Psoas muscle (tissue), 8 donors: ENCODE measurements around the gene RTKN2. TPM values are rescaled to one million over a fixed set of nuclear protein-coding genes. Genes with fewer than 3 reads are reported as not detected.

Source experiments
- ATAC-seq, 4 donors: fragments of 200-7000 bp; cut with Tn5 transposase; one replicate each; pipeline ENCODE4 v1.9.1; 2020; ENCODE audit warnings: moderate library complexity in 3 of 4, mild to moderate bottlenecking in 2 of 4
- DNase-seq, 2 donors: peaks; one replicate each; pipeline ENCODE4 v3.0.0-alpha.2; 2020
- H3K27ac ChIP-seq: fragments of 200-600 bp; one replicate; pipeline ENCODE4 v1.8.0; 2022
- H3K27me3 ChIP-seq, 3 donors: fragments of 200-600 bp in 1 of 3; one replicate each; pipeline versions ENCODE4 v1.6.1 to v1.8.0; 2013 to 2022; ENCODE audit warnings: low read length in 2 of 3, mild to moderate bottlenecking in 2 of 3, moderate library complexity in 1 of 3; ENCODE audit not compliant: insufficient read depth in 3 of 3
- H3K36me3 ChIP-seq, 2 donors: fragments of 200-600 bp in 1 of 2; one replicate each; pipeline versions ENCODE4 v1.6.1 to v1.8.0; 2013 to 2022; ENCODE audit warnings: low read depth in 1 of 2, mild to moderate bottlenecking in 1 of 2, moderate library complexity in 1 of 2; ENCODE audit not compliant: insufficient read depth in 1 of 2
- H3K4me1 ChIP-seq: fragments of 200-600 bp; one replicate; pipeline ENCODE4 v1.8.0; 2022
- H3K4me3 ChIP-seq: fragments of 200-600 bp; one replicate; pipeline ENCODE4 v1.8.0; 2022; ENCODE audit warnings: mild to moderate bottlenecking
- H3K9me3 ChIP-seq: fragments of 200-600 bp; one replicate; pipeline ENCODE4 v1.8.0; 2022
- WGBS, 3 donors: extraction: QIAGEN DNeasy Blood & Tissue Kit; methylation state at CpG; one replicate each; pipeline versions ENCODE4 v1.1.6 to v1.1.7; 2013; 5-methylcytosine and 5-hydroxymethylcytosine counted together
- intact Hi-C, 2 donors: fragments of 100-400 bp; cut with DNase I; formaldehyde crosslinking; loops; one replicate each; pipeline versions ENCODE4 v1.11.0 to v1.14.2; 2022
- polyA plus RNA-seq, 3 donors: library from polyadenylated mRNA; stranded (reverse); fragments of 200-250 nt; gene quantifications; one replicate each; pipeline ENCODE4 v1.2.3, GENCODE V29; 2013
- total RNA-seq, 4 donors: library from RNA; stranded (reverse); fragmentation: NEBNext Ultra II Directional in 2 of 4; extraction: Animal tissue kit (Norgen Biotek cat#: 25700) in 2 of 4; gene quantifications; one replicate each; pipeline versions ENCODE4 v1.2.1 to v1.2.4, GENCODE V29; 2021 to 2023
- TF ChIP-seq, protein P1 (sequence below): fragments of 200-600 bp; IDR thresholded peaks from one replicate; pipeline ENCODE4 v1.8.0; 2022; ENCODE audit warnings: antibody characterized with exemption
- donor health status: healthy with polysubstance abuse.
- donor health status: DM: no; HTN: no; CAD: no; lungs with moderate emphysema.
- donor health status: Bipolar disorder and iron deficiency.
- donor health status: healthy.
- donor health status: DM: yes; HTN: yes; CAD: no.
- donor health status: DM: no; HTN: no; CAD: no.
- donor health status: DM: no; HTN: no; CAD: no.
- donor health status: DM: yes; HTN: yes; CAD: no.

RTKN2 gene
- total and polyA plus RNA-seq, 7 donors, result 0.01 to 0.09 (median 0.03) TPM; not detected in 3

GRCh38 chr10:62233356-62234076 is 35.1 kb downstream of the RTKN2 start:
- Histone ChIP-seq H3K4me1 (no peaks in the 10 kb centered on the region), H3K36me3 (no peaks in the 10 kb centered on the region), H3K4me3 (no peak overlapping the region), H3K9me3 (no peaks in the 10 kb centered on the region), H3K27ac (no peak overlapping the region), H3K27me3 (no peaks in the 10 kb centered on the region)
- no peak for ATAC-seq
- no peak for DNase-seq
- WGBS, 3 donors, result 64 to 68% (median 66%) methylated on average over 5 of the region's 5 CpGs
- TF ChIP-seq, protein P1, sequence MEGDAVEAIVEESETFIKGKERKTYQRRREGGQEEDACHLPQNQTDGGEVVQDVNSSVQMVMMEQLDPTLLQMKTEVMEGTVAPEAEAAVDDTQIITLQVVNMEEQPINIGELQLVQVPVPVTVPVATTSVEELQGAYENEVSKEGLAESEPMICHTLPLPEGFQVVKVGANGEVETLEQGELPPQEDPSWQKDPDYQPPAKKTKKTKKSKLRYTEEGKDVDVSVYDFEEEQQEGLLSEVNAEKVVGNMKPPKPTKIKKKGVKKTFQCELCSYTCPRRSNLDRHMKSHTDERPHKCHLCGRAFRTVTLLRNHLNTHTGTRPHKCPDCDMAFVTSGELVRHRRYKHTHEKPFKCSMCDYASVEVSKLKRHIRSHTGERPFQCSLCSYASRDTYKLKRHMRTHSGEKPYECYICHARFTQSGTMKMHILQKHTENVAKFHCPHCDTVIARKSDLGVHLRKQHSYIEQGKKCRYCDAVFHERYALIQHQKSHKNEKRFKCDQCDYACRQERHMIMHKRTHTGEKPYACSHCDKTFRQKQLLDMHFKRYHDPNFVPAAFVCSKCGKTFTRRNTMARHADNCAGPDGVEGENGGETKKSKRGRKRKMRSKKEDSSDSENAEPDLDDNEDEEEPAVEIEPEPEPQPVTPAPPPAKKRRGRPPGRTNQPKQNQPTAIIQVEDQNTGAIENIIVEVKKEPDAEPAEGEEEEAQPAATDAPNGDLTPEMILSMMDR, result no peak
- intact Hi-C loops, result no loop called here

DNA sequence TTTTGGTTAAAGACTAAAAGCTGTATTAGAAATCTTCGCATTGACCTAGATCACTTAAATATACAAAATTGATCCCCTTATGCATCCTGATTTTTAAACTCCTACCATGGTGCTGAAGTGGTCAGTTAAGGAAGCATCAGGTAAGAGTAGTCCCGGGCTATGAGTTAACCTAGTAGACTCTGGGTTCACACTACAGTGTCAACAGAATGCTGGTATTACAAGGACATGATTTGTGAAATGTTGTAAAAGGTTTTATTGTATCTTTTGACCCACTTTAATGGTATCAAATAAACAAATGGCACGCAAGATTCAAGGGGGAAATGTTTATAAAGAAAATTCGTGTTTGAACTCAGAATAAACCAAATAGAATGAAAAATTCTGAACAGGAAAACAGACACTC is 36.8 kb downstream of the RTKN2 start:
- WGBS, 3 donors, result 77 to 89% (median 80%) methylated on average over 4 of the region's 4 CpGs

DNA sequence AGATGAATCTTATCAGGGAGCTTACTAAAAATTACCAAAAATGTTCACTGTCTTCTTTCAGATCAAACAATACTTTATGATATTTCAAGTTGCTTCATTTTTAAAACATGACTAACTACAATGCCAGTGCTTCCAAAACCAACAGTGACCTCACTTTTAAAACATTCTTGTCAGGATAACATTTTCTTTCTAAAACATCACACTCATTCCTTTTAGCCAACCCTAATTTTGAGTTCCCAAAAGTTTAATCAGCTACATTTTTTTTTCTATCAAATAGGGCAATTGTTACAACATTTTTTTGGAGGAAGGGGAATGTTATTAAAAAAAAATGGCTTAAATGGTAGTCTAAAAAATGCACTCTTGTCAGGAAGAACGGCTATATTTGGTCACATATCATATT is 37.3 kb downstream of the RTKN2 start:
- Histone ChIP-seq H3K27me3 (no peaks in the 10 kb centered on the region), H3K27ac (no peak overlapping the region), H3K4me1 (no peaks in the 10 kb centered on the region), H3K9me3 (no peaks in the 10 kb centered on the region), H3K4me3 (no peak overlapping the region), H3K36me3 (no peaks in the 10 kb centered on the region)
- TF ChIP-seq, protein P1, result no peak
- WGBS, 3 donors, result 24 to 44% (median 27%) methylated on average over 1 of the region's 1 CpG
- DNase-seq, result no peak
- ATAC-seq, result no peak
- intact Hi-C loops, result no loop called here

More for the DNA sequence above, 36.8 kb downstream of the RTKN2 start:
- Histone ChIP-seq H3K36me3 (no peaks in the 10 kb centered on the region), H3K27me3 (no peaks in the 10 kb centered on the region), H3K27ac (no peak overlapping the region), H3K4me1 (no peaks in the 10 kb centered on the region), H3K9me3 (no peaks in the 10 kb centered on the region), H3K4me3 (no peak overlapping the region)
- TF ChIP-seq, protein P1, result no peak
- ATAC-seq (no peak), DNase-seq (no peak)
- intact Hi-C loops, result no loop called here

- Histone ChIP-seq H3K36me3 (no peaks in the 10 kb centered on the region), H3K4me1 (no peaks in the 10 kb centered on the region), H3K27ac (no peak overlapping the region), H3K9me3 (no peaks in the 10 kb centered on the region), H3K4me3 (no peak overlapping the region), H3K27me3 (no peaks in the 10 kb centered on the region)
- DNase-seq, result no peak
- no peak for ATAC-seq
- WGBS, 3 donors, result 78 to 87% (median 82%) methylated on average over 4 of the region's 4 CpGs
- TF ChIP-seq, protein P1, result no peak
- intact Hi-C loops, result no loop called here
Observed at GRCh38 chr10:62230344-62231121, 38.1 kb downstream of the RTKN2 start.
